ENCODE results near the gene SPRY1. TPM values are rescaled to one million over a fixed set of nuclear protein-coding genes. Genes with fewer than 3 reads are reported as not detected.

Gene SPRY1
- total and polyA plus RNA-seq, 2 of the 8 experiments (the other 6 are each of a cell fraction or from before 2014, with no cell fraction given), result 11.7 to 56.2 TPM

- no peak overlapping the region for H3K4me3 ChIP-seq (ENCODE audit: extremely low read depth in 1 of 4, insufficient read depth in 2 of 4, low read depth in 3 of 4, low read length in 4 of 4)
- no peak overlapping the region for H4K91ac ChIP-seq (replicated peaks; ENCODE audit: insufficient read length, low read length)
- no peak overlapping the region for H4K8ac ChIP-seq (ENCODE audit: extremely low read depth, insufficient read depth, low read length)
- no peak overlapping the region for H4K5ac ChIP-seq (ENCODE audit: insufficient read length, low read depth, low read length)
- H2BK15ac ChIP-seq (ENCODE audit: low read length), result no peak overlapping the region
- H2BK12ac ChIP-seq (ENCODE audit: low read depth, low read length), result no peak overlapping the region
- H3K14ac ChIP-seq (ENCODE audit: insufficient read length), result no peak overlapping the region
- no peak overlapping the region for H3K18ac ChIP-seq (ENCODE audit: extremely low read depth, low read length)
- ChIA-PET POLR2A (ENCODE audit: partially characterized antibody) (interaction anchor here (1.1 kb wide), 1 partner anchor 24 kb away, joined by 3 read pairs; no protein-coding TSS in a partner anchor), CTCF (ENCODE audit: partially characterized antibody) (no interaction called here)
- H3K27me3 ChIP-seq (replicated peaks in 1 of 4; ENCODE audit: control insufficient read depth in 3 of 4, extremely low read depth in 1 of 4, insufficient read depth in 3 of 4, low read length in 3 of 4), result no peaks in the 10 kb centered on the region
- H2BK5ac ChIP-seq (ENCODE audit: low read depth, low read length), result no peak overlapping the region
- no peak overlapping the region for H2AFZ ChIP-seq (ENCODE audit: low read length)
- H2AK5ac ChIP-seq (ENCODE audit: low read depth, low read length), result no peak overlapping the region
- no peaks in the 10 kb centered on the region for H3K36me3 ChIP-seq (ENCODE audit: control insufficient read depth in 2 of 4, insufficient read depth in 4 of 4, low read length in 3 of 4)
- peaks cover 0 to 2% (median 0%) of the 10 kb centered on the region in 4 experiments; a peak in 2 of 7 replicates for H3K4me1 ChIP-seq (replicated peaks in 1 of 4; ENCODE audit: control insufficient read depth in 3 of 4, insufficient read depth in 4 of 4, low read length in 3 of 4)
- no peak overlapping the region for H2BK20ac ChIP-seq (ENCODE audit: low read length)
- no peak overlapping the region for H3K23ac ChIP-seq (ENCODE audit: insufficient read length)
- no peaks in the 10 kb centered on the region for H3K9me3 ChIP-seq (ENCODE audit: insufficient read depth in 2 of 2, low read depth in 1 of 2, low read length in 1 of 2)
- H3K9ac ChIP-seq (replicated peaks in 1 of 4; ENCODE audit: extremely low read depth in 1 of 4, low read depth in 3 of 4, low read length in 3 of 4), result no peak overlapping the region
- no peak overlapping the region for H3K56ac ChIP-seq (replicated peaks; ENCODE audit: insufficient read length, low read depth, low read length)
- no peaks in the 10 kb centered on the region for H3K23me2 ChIP-seq (ENCODE audit: low read depth, low read length)
- H3K27ac ChIP-seq (ENCODE audit: low read depth, low read length), result no peak overlapping the region
- no peak overlapping the region for H3K4ac ChIP-seq (replicated peaks; ENCODE audit: insufficient read length, low read depth, low read length)
- no peak overlapping the region for H2BK120ac ChIP-seq (replicated peaks; ENCODE audit: low read depth, low read length)
- 86% methylated on average over 5 of the region's 5 CpGs; no CpG with 5 or more reads in 1 of the 2 experiments for WGBS, 2 experiments (ENCODE audit: extremely low coverage in 1 of 2, insufficient coverage in 1 of 2, insufficient read length in 1 of 2, insufficient replicate concordance in 2 of 2, low coverage in 1 of 2, low lambda C conversion rate in 2 of 2, missing lambda C conversion rate in 1 of 2)
- H3K79me2 ChIP-seq (ENCODE audit: control insufficient read depth in 1 of 2, insufficient read depth in 2 of 2, low read length in 2 of 2), result no peaks in the 10 kb centered on the region
- DNase-seq (ENCODE audit: low read depth in 1 of 2, low spot score in 2 of 2) (no peak), FAIRE-seq (no peak)
- H4K20me1 ChIP-seq (replicated peaks in 1 of 2; ENCODE audit: control insufficient read depth in 1 of 2, insufficient read depth in 2 of 2, low read length in 2 of 2), result no peaks in the 10 kb centered on the region
- H3K4me2 ChIP-seq (ENCODE audit: insufficient read depth in 1 of 2, low read depth in 2 of 2, low read length in 2 of 2), result no peak overlapping the region
- H3K79me1 ChIP-seq (ENCODE audit: low read depth, low read length), result no peaks in the 10 kb centered on the region
- TF ChIP-seq CHD2 (IDR thresholded peaks at IDR 0.05; ENCODE audit: low read length) (no peak), KDM4A (IDR thresholded peaks at IDR 0.05; ENCODE audit: low read depth, low read length, severe bottlenecking) (no peak), SAP30 (IDR thresholded peaks at IDR 0.05; ENCODE audit: insufficient read depth, insufficient replicate concordance, low read length) (no peak), YY1 (IDR thresholded peaks at IDR 0.05; ENCODE audit: low read depth, low read length) (no peak), GABPA (IDR thresholded peaks at IDR 0.05; ENCODE audit: borderline replicate concordance, insufficient read depth, low read length) (no peak), CEBPB (IDR thresholded peaks at IDR 0.05; ENCODE audit: low read depth, low read length) (no peak), SIN3A (conservative IDR thresholded peaks at IDR 0.05 in 1 of 2, IDR thresholded peaks at IDR 0.05 in 1 of 2; ENCODE audit: low read depth in 1 of 2, low read length in 2 of 2) (no peak), EP300 (IDR thresholded peaks at IDR 0.05; ENCODE audit: borderline replicate concordance in 1 of 2, low read depth in 2 of 2, low read length in 2 of 2) (no peak), SIX5 (IDR thresholded peaks at IDR 0.05; ENCODE audit: low read depth, low read length) (no peak), TBP (IDR thresholded peaks at IDR 0.05; ENCODE audit: low read depth, low read length) (no peak), EZH2 (IDR thresholded peaks at IDR 0.05; ENCODE audit: low read depth, low read length, severe bottlenecking) (no peak), KDM5A (IDR thresholded peaks at IDR 0.05; ENCODE audit: low read length) (no peak), JUND (IDR thresholded peaks at IDR 0.05; ENCODE audit: low read length) (no peak), RXRA (IDR thresholded peaks at IDR 0.05; ENCODE audit: insufficient read depth, low read depth, low read length) (no peak)
These were observed 41.9 kb upstream of the SPRY1 start for GRCh38 chr4:123354701-123355100.
